Measurements from ENCODE around the gene PPARGC1A. TPM values are rescaled to one million over a fixed set of nuclear protein-coding genes. Genes with fewer than 3 reads are reported as not detected.

PPARGC1A gene
- total RNA-seq, 4 donors from 2014 or later = 5.0 to 13.6 (median 6.4) TPM

DNA sequence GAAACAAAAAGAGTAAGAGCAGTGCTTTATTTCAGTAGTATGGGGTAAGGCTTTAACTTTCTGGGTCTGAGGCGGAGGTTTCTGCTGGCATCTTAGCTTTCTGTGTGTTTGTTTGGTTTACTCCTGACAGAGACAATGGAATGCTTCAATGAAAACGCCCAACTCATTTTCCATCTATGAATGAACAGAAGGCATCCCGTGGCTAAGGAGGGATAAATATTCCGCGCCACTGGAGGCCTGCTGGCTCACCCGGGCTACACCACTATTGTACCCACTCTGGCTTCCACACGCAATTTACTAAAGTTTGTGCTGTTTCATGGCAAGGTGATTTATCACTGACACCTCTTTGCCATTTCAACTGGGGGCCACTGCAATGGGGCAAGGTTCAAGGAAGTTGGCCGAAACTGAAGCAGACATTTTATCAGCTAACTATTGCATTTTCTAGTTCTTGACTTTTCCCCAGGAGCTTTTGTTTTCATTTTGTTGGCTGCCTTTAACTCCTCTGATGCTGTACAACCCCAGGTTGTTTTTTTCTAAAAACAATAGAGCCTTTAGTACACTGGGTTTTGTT, 32.8 kb upstream of the PPARGC1A start:
- TF ChIP-seq CTCF (IDR thresholded peaks at IDR 0.05) = no peak
- ATAC-seq (ENCODE audit: low FRiP score) = no peak
- DNase-seq (ENCODE audit: low spot score) = no peak

GRCh38 chr4:23922013-23922412, 32.2 kb upstream of the PPARGC1A start:
- ATAC-seq (ENCODE audit: low FRiP score) = no peak
- TF ChIP-seq CTCF (IDR thresholded peaks at IDR 0.05) = no peak
- DNase-seq (ENCODE audit: low spot score) = no peak

- no peak for TF ChIP-seq CTCF (IDR thresholded peaks at IDR 0.05)
- DNase-seq (ENCODE audit: low spot score) (no peak), ATAC-seq (ENCODE audit: low FRiP score) (no peak)
Observed at GRCh38 chr4:23921447-23921845, 31.6 kb upstream of the PPARGC1A start.

- DNase-seq (ENCODE audit: low spot score) (no peak), ATAC-seq (ENCODE audit: low FRiP score) (no peak)
- TF ChIP-seq CTCF (IDR thresholded peaks at IDR 0.05) = no peak
Observed at GRCh38 chr4:23920716-23921446, 31.0 kb upstream of the PPARGC1A start.

- no peak for TF ChIP-seq CTCF (IDR thresholded peaks at IDR 0.05)
- ATAC-seq (ENCODE audit: low FRiP score) (no peak), DNase-seq (ENCODE audit: low spot score) (no peak)
Observed at GRCh38 chr4:23920296-23920695, 30.4 kb upstream of the PPARGC1A start.

- TF ChIP-seq CTCF (IDR thresholded peaks at IDR 0.05) = no peak
- DNase-seq (ENCODE audit: low spot score) = no peak
Observed at GRCh38 chr4:23916282-23916681, 26.4 kb upstream of the PPARGC1A start.

More at GRCh38 chr4:23916282-23916681, 26.4 kb upstream of the PPARGC1A start:
- ATAC-seq (ENCODE audit: low FRiP score) = no peak
